Stromal cell of bone marrow (primary cell): ENCODE results near the gene NCKAP5.

Experiments
- DNase-seq: peaks from one replicate; pipeline ENCODE4 v3.0.0-alpha.2; 2012; ENCODE audit warnings: low read depth

The NCKAP5 gene

GRCh38 chr2:133085646-133086045 is 482.6 kb downstream of the NCKAP5 start:
- no peak for DNase-seq

GRCh38 chr2:133082034-133082433 is 486.2 kb downstream of the NCKAP5 start:
- DNase-seq = no peak

GRCh38 chr2:133080822-133081221 is 487.4 kb downstream of the NCKAP5 start:
- DNase-seq = no peak

GRCh38 chr2:133078667-133079411 is 489.4 kb downstream of the NCKAP5 start:
- no peak for DNase-seq

- peak; percentile 7 for DNase-seq
Measured at GRCh38 chr2:133077269-133077822, 490.9 kb downstream of the NCKAP5 start.

- DNase-seq = no peak
Measured at GRCh38 chr2:133072837-133073694, 495.2 kb downstream of the NCKAP5 start.

- peak; percentile 19 for DNase-seq
Measured at GRCh38 chr2:133063775-133064174, 504.5 kb downstream of the NCKAP5 start.

GRCh38 chr2:133062931-133063665 is 505.2 kb downstream of the NCKAP5 start:
- no peak for DNase-seq

GRCh38 chr2:133061874-133062593 is 506.2 kb downstream of the NCKAP5 start:
- no peak for DNase-seq

- no peak for DNase-seq
Measured at GRCh38 chr2:133054297-133054696, 514.0 kb downstream of the NCKAP5 start.

GRCh38 chr2:133053541-133053940 is 514.7 kb downstream of the NCKAP5 start:
- DNase-seq = no peak

GRCh38 chr2:133045787-133046186 is 522.5 kb downstream of the NCKAP5 start:
- no peak for DNase-seq

GRCh38 chr2:133044556-133044955 is 523.7 kb downstream of the NCKAP5 start:
- peak; percentile 33 for DNase-seq

- DNase-seq = no peak
Measured at GRCh38 chr2:133040170-133040569, 528.1 kb downstream of the NCKAP5 start.

- DNase-seq = no peak
Measured at GRCh38 chr2:133039531-133039930, 528.7 kb downstream of the NCKAP5 start.

GRCh38 chr2:133026536-133027177 is 541.6 kb downstream of the NCKAP5 start:
- no peak for DNase-seq

- DNase-seq = no peak
Measured at GRCh38 chr2:133025004-133025403, 543.3 kb downstream of the NCKAP5 start.

GRCh38 chr2:133012847-133013734 is 555.2 kb downstream of the NCKAP5 start:
- DNase-seq = no peak

GRCh38 chr2:133004623-133005022 is 563.6 kb downstream of the NCKAP5 start:
- DNase-seq = no peak

- DNase-seq = no peak
Measured at GRCh38 chr2:132999421-132999820, 568.8 kb downstream of the NCKAP5 start.
